ENCODE measurements around the gene KCNQ4.

The KCNQ4 gene

GRCh38 chr1:40886318-40887011 is 102.9 kb downstream of the KCNQ4 start:
- DNase-seq (ENCODE audit: insufficient read length, low spot score) (no peak), FAIRE-seq (no peak)

- DNase-seq (ENCODE audit: insufficient read length, low spot score) (no peak), FAIRE-seq (no peak)
Observed at GRCh38 chr1:40887012-40887378, 103.4 kb downstream of the KCNQ4 start.

DNA sequence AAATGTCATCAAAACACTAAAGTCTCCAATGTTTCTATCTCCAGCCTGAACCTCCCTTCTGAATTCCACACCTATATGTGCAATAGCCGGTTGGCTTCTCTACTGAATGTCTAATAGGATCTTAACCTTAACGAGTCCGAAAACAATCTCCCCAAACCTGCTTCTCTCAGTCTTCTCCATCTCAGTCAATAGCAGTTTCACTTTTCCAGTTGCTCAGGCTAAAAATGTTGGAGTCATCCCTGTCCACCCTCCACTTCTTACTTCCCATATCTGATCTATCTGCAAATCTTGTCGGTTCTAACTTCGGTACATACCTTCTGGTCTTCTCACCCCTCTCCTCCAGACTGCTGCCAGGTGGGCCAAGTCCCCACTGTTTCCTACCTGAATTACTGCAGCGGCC is 104.1 kb downstream of the KCNQ4 start:
- FAIRE-seq (no peak), DNase-seq (ENCODE audit: insufficient read length, low spot score) (no peak)

Data from GM19239 (cell line).